Fibroblast of mammary gland (primary cell): ENCODE results near the gene DCDC2C.

Experiments used
- DNase-seq: peaks from one replicate; pipeline ENCODE4 v3.0.0-alpha.2; 2010; ENCODE audit warnings: low read depth
- H3K4me3 ChIP-seq: 2 replicates; pipeline ENCODE4 v1.5.1; 2011; ENCODE audit warnings: low read depth, mild to moderate bottlenecking, low read length, moderate library complexity; ENCODE audit not compliant: control insufficient read depth
- CTCF ChIP-seq: conservative IDR thresholded peaks from 2 replicates; pipeline ENCODE4 v1.5.1; 2011; ENCODE audit warnings: low read depth, low read length, inconsistent platforms; ENCODE audit not compliant: control insufficient read depth, insufficient read depth

Gene DCDC2C

GRCh38 chr2:3752376-3752775, 49.0 kb downstream of the DCDC2C start:
- DNase-seq = no peak
- no peak for TF ChIP-seq CTCF
- no peak overlapping the region for H3K4me3 ChIP-seq

- H3K4me3 ChIP-seq = no peak overlapping the region
- DNase-seq = no peak
- no peak for TF ChIP-seq CTCF
Measured at GRCh38 chr2:3753561-3753960, 50.2 kb downstream of the DCDC2C start.

GRCh38 chr2:3754280-3754679, 50.9 kb downstream of the DCDC2C start:
- no peak for DNase-seq
- TF ChIP-seq CTCF = no peak
- no peak overlapping the region for H3K4me3 ChIP-seq

- no peak for TF ChIP-seq CTCF
- H3K4me3 ChIP-seq = no peak overlapping the region
- DNase-seq = no peak
Measured at GRCh38 chr2:3754795-3755194, 51.4 kb downstream of the DCDC2C start.

- TF ChIP-seq CTCF = no peak
- no peak for DNase-seq
- no peak overlapping the region for H3K4me3 ChIP-seq
Measured at GRCh38 chr2:3755277-3755676, 51.9 kb downstream of the DCDC2C start.

- H3K4me3 ChIP-seq = no peak overlapping the region
- no peak for TF ChIP-seq CTCF
- DNase-seq = no peak
Measured at GRCh38 chr2:3756306-3756705, 52.9 kb downstream of the DCDC2C start.

GRCh38 chr2:3758906-3759305, 55.5 kb downstream of the DCDC2C start:
- DNase-seq = no peak
- H3K4me3 ChIP-seq = no peak overlapping the region
- TF ChIP-seq CTCF = no peak
